NCI-H1436 (cell line): Measurements from ENCODE around the gene FAM209A.
"Not testable (repeated sequence)": the region's sequence is repeated elsewhere in the genome, so short reads cannot be mapped to it uniquely, and the experiment has no call there.

Experiments
- DNase-seq: peaks from one replicate; lab custom pipeline; 2025; lab: John Stamatoyannopoulos, UW

The FAM209A gene

GRCh38 chr20:56540415-56540814, 15.9 kb downstream of the FAM209A start:
- no peak for DNase-seq

- DNase-seq: no peak
These were observed 18.0 kb downstream of the FAM209A start for GRCh38 chr20:56542489-56543030.

GRCh38 chr20:56551571-56551970, 27.0 kb downstream of the FAM209A start:
- no peak for DNase-seq

GRCh38 chr20:56552911-56553629, 28.5 kb downstream of the FAM209A start:
- no peak for DNase-seq

GRCh38 chr20:56554869-56555268, 30.3 kb downstream of the FAM209A start:
- DNase-seq: peak; percentile 13

- DNase-seq: no peak
These were observed 34.4 kb downstream of the FAM209A start for GRCh38 chr20:56558968-56559367.

- not testable (repeated sequence) for DNase-seq
These were observed 40.0 kb downstream of the FAM209A start for GRCh38 chr20:56564526-56564925.

- DNase-seq: no peak
These were observed 41.0 kb downstream of the FAM209A start for GRCh38 chr20:56565511-56565910.

GRCh38 chr20:56566621-56567020, 42.1 kb downstream of the FAM209A start:
- no peak for DNase-seq

GRCh38 chr20:56570832-56571231, 46.3 kb downstream of the FAM209A start:
- DNase-seq: no peak

GRCh38 chr20:56572172-56572571, 47.6 kb downstream of the FAM209A start:
- no peak for DNase-seq

GRCh38 chr20:56573986-56574385, 49.4 kb downstream of the FAM209A start:
- no peak for DNase-seq

GRCh38 chr20:56574531-56575142, 50.1 kb downstream of the FAM209A start:
- DNase-seq: no peak

- no peak for DNase-seq
These were observed 50.6 kb downstream of the FAM209A start for GRCh38 chr20:56575157-56575556.
